Panc1 (cell line): Measurements from ENCODE around the gene C1RL. TPM values are rescaled to one million over a fixed set of nuclear protein-coding genes. Genes with fewer than 3 reads are reported as not detected.

ENCODE experiments used
- ATAC-seq: fragments of 200-7000 bp; cut with Tn5 transposase; 2 replicates; pipeline ENCODE4 v1.9.1; 2020; ENCODE audit warnings: mild to moderate bottlenecking, moderate library complexity
- BruUV-seq: library from RNA; stranded (reverse); fragments of 400-500 nt; replicated peaks from 2 replicates; lab custom pipeline; 2021; lab: Mats Ljungman, UMichigan
- CTCF ChIA-PET: fragments of 300-600 bp; sonication (Branson Sonifier 250); formaldehyde crosslinking; loops from one replicate; lab custom pipeline; 2022; ENCODE audit warnings: antibody characterized with exemption; lab: Charles Lee
- POLR2A ChIA-PET: fragments of 300-600 bp; sonication (Branson Sonifier 250); formaldehyde crosslinking; loops from one replicate; lab custom pipeline; 2022; ENCODE audit warnings: antibody characterized with exemption; lab: Charles Lee
- DNase-seq: peaks from one replicate; pipeline ENCODE4 v3.0.0-alpha.2; 2010; ENCODE audit warnings: low read depth, low spot score
- H3K27ac ChIP-seq: 2 replicates; pipeline ENCODE4 v1.5.1; 2011; ENCODE audit warnings: mild to moderate bottlenecking, low read length, inconsistent platforms
- H3K27me3 ChIP-seq: fragments of 200-500 bp; sonication (Bioruptor generic); 2 replicates; pipeline ENCODE4 v1.6.0; 2014; ENCODE audit warnings: low read length, inconsistent platforms; ENCODE audit not compliant: control insufficient read depth, insufficient read depth
- H3K36me3 ChIP-seq: fragments of 200-500 bp; sonication (Bioruptor generic); 2 replicates; pipeline ENCODE4 v1.5.1; 2014; ENCODE audit warnings: inconsistent platforms, mild to moderate bottlenecking, low read length, moderate library complexity; ENCODE audit not compliant: control insufficient read depth, insufficient read depth
- H3K4me1 ChIP-seq: 2 replicates; pipeline ENCODE4 v1.5.1; 2011; ENCODE audit warnings: inconsistent platforms, mild to moderate bottlenecking, low read length, moderate library complexity; ENCODE audit not compliant: control insufficient read depth, insufficient read depth
- H3K4me3 ChIP-seq, 2 experiments: 2 replicates each; pipeline ENCODE4 v1.5.1; 2011 to 2012; ENCODE audit warnings: low read depth in 2 of 2, low read length in 2 of 2, mild to moderate bottlenecking in 2 of 2, inconsistent platforms in 1 of 2, moderate library complexity in 1 of 2
- H3K9me3 ChIP-seq: fragments of 200-500 bp; sonication (Bioruptor generic); 2 replicates; pipeline ENCODE4 v1.5.1; 2014; ENCODE audit warnings: low read depth, mild to moderate bottlenecking, inconsistent platforms, low read length, moderate library complexity; ENCODE audit not compliant: control insufficient read depth, insufficient read depth
- POLR2AphosphoS5 ChIP-seq: IDR thresholded peaks from 2 replicates; pipeline ENCODE4 v1.6.1; 2012; ENCODE audit warnings: mild to moderate bottlenecking, low read depth, low read length, moderate library complexity
- SIN3A ChIP-seq: IDR thresholded peaks from 2 replicates; pipeline ENCODE4 v1.6.1; 2012; ENCODE audit warnings: low read depth, mild to moderate bottlenecking, low read length, moderate library complexity, borderline replicate concordance; ENCODE audit not compliant: insufficient read depth
- in situ Hi-C: cut with HindIII; loops from 2 replicates; pipeline ENCODE4 v1.10.0; 2016; ENCODE audit warnings: low sequenced_read_pairs, low pct_unique_long_range_greater_than_20kb
- intact Hi-C: fragments of 100-400 bp; cut with micrococcal nuclease; formaldehyde crosslinking; loops from one replicate; pipeline ENCODE4 v1.10.0; 2022; ENCODE audit not compliant: unreplicated experiment
- total RNA-seq: library from RNA; stranded (reverse); gene quantifications from one replicate; pipeline ENCODE4 v1.2.1, GENCODE V29; 2021; ENCODE audit not compliant: unreplicated experiment
- TF ChIP-seq, protein P1 (sequence below), 2 experiments: IDR thresholded peaks; 2 replicates each; pipeline ENCODE4 v1.6.1; 2011 to 2012; ENCODE audit warnings: low read depth in 2 of 2, control low read depth in 1 of 2, low read length in 1 of 2, mild to moderate bottlenecking in 1 of 2, moderate library complexity in 1 of 2; ENCODE audit not compliant: insufficient read depth in 1 of 2
- TF ChIP-seq, protein P2 (sequence below): fragments of 450-650 bp; IDR thresholded peaks from 2 replicates; pipeline ENCODE4 v1.5.1; 2017; ENCODE audit warnings: mild to moderate bottlenecking

Gene C1RL
- total RNA-seq, 1 experiment from 2014 or later: 10.7 TPM

DNA sequence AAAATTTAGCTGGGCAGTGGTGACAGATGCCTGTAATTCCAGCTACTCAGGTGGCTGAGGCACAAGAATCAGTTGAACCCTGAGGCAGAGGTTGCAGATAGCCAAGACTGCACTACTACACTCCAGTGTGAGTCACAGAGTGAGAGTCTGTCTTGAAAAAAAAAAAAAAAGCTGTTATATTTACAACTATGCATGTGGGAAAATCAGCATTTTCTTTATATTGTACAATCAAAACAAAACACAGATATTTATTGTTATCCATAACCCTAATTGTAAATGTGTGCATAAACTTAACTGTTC, 29.2 kb downstream of the C1RL start:
- no peak overlapping the region for H3K4me3 ChIP-seq
- ChIA-PET CTCF (interaction anchor here (0.6 kb wide), 1 partner anchor 1056 kb away, joined by 4 read pairs; no protein-coding TSS in a partner anchor), POLR2A (no interaction called here)
- TF ChIP-seq POLR2AphosphoS5 (no peak), SIN3A (no peak)
- TF ChIP-seq, protein P1, sequence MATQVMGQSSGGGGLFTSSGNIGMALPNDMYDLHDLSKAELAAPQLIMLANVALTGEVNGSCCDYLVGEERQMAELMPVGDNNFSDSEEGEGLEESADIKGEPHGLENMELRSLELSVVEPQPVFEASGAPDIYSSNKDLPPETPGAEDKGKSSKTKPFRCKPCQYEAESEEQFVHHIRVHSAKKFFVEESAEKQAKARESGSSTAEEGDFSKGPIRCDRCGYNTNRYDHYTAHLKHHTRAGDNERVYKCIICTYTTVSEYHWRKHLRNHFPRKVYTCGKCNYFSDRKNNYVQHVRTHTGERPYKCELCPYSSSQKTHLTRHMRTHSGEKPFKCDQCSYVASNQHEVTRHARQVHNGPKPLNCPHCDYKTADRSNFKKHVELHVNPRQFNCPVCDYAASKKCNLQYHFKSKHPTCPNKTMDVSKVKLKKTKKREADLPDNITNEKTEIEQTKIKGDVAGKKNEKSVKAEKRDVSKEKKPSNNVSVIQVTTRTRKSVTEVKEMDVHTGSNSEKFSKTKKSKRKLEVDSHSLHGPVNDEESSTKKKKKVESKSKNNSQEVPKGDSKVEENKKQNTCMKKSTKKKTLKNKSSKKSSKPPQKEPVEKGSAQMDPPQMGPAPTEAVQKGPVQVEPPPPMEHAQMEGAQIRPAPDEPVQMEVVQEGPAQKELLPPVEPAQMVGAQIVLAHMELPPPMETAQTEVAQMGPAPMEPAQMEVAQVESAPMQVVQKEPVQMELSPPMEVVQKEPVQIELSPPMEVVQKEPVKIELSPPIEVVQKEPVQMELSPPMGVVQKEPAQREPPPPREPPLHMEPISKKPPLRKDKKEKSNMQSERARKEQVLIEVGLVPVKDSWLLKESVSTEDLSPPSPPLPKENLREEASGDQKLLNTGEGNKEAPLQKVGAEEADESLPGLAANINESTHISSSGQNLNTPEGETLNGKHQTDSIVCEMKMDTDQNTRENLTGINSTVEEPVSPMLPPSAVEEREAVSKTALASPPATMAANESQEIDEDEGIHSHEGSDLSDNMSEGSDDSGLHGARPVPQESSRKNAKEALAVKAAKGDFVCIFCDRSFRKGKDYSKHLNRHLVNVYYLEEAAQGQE (IDR thresholded peaks at IDR 0.05; ENCODE audit: insufficient read depth in 1 of 2, low read depth in 2 of 2, low read length in 1 of 2): no peak
- H3K4me1 ChIP-seq: no peaks in the 10 kb centered on the region
- H3K9me3 ChIP-seq: no peaks in the 10 kb centered on the region
- DNase-seq (no peak), ATAC-seq (no peak)
- H3K27me3 ChIP-seq: no peaks in the 10 kb centered on the region
- intact Hi-C loops: no loop called here
- no TSS peak for BruUV-seq
- in situ Hi-C loops: no loop called here
- H3K27ac ChIP-seq: no peak overlapping the region
- H3K36me3 ChIP-seq: no peaks in the 10 kb centered on the region

DNA sequence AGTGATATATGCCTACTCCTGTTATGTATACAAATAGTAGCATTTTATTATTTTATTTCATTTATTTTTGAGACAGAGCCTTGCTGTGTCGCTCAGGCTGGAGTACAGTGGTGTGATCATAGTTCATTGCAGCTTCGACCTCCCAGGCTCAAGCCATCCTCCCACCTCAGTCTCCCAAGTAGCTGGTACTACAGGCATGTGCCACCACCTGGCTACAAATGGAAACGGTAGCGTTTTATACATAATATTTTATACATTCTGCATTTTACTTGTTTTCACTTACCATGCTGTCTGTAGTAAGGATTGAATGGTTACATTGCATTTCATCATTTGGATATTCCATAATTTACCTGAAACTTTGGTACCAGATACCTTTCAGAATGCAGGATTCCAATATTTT, 30.9 kb downstream of the C1RL start:
- TF ChIP-seq, protein P2, sequence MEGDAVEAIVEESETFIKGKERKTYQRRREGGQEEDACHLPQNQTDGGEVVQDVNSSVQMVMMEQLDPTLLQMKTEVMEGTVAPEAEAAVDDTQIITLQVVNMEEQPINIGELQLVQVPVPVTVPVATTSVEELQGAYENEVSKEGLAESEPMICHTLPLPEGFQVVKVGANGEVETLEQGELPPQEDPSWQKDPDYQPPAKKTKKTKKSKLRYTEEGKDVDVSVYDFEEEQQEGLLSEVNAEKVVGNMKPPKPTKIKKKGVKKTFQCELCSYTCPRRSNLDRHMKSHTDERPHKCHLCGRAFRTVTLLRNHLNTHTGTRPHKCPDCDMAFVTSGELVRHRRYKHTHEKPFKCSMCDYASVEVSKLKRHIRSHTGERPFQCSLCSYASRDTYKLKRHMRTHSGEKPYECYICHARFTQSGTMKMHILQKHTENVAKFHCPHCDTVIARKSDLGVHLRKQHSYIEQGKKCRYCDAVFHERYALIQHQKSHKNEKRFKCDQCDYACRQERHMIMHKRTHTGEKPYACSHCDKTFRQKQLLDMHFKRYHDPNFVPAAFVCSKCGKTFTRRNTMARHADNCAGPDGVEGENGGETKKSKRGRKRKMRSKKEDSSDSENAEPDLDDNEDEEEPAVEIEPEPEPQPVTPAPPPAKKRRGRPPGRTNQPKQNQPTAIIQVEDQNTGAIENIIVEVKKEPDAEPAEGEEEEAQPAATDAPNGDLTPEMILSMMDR: peak; percentile 27; the same call in 1 of the 2 replicates
- no peak for TF ChIP-seq POLR2AphosphoS5
- TF ChIP-seq, protein P1 (IDR thresholded peaks at IDR 0.05; ENCODE audit: insufficient read depth in 1 of 2, low read depth in 2 of 2, low read length in 1 of 2): no peak
- H3K27ac ChIP-seq: no peak overlapping the region
- ChIA-PET CTCF (no interaction called here), POLR2A (no interaction called here)
- ATAC-seq (no peak), DNase-seq (no peak)
- no peaks in the 10 kb centered on the region for H3K27me3 ChIP-seq
- no peak overlapping the region for H3K4me3 ChIP-seq
- intact Hi-C loops: no loop called here
- in situ Hi-C loops: no loop called here
- no peaks in the 10 kb centered on the region for H3K4me1 ChIP-seq
- no peaks in the 10 kb centered on the region for H3K9me3 ChIP-seq
- H3K36me3 ChIP-seq: no peaks in the 10 kb centered on the region
- BruUV-seq: no TSS peak
